ENCODE data around the gene LIPK. TPM values are rescaled to one million over a fixed set of nuclear protein-coding genes. Genes with fewer than 3 reads are reported as not detected.

Gene LIPK
- total and polyA plus RNA-seq, 2 donors from 2014 or later, result not detected

GRCh38 chr10:88786032-88786770 is 80.2 kb downstream of the LIPK start:
- Histone ChIP-seq H3K9ac (ENCODE audit: low read length in 3 of 3) (no peak overlapping the region), H3K9me3 (ENCODE audit: control insufficient read depth in 2 of 3, insufficient read depth in 1 of 3, low read length in 3 of 3) (no peaks in the 10 kb centered on the region), H3K27ac (ENCODE audit: low read depth in 2 of 2, low read length in 2 of 2) (no peak overlapping the region), H3K4me1 (ENCODE audit: control insufficient read depth in 2 of 3, insufficient read depth in 2 of 3, low read depth in 1 of 3, low read length in 3 of 3) (no peaks in the 10 kb centered on the region), H3K27me3 (ENCODE audit: control insufficient read depth, insufficient read depth, low read length) (no peaks in the 10 kb centered on the region), H3K4me3 (ENCODE audit: low read length in 3 of 3) (no peak overlapping the region), H3K36me3 (ENCODE audit: control insufficient read depth in 2 of 3, insufficient read depth in 3 of 3, low read length in 3 of 3) (no peaks in the 10 kb centered on the region)
- FAIRE-seq (no peak), DNase-seq (no peak)
- TF ChIP-seq CTCF (IDR thresholded peaks at IDR 0.05; ENCODE audit: borderline replicate concordance, extremely low read depth, insufficient read depth), result no peak
- intact Hi-C loops (cut with DNase I), result no loop called here

GRCh38 chr10:88787463-88787862 is 81.4 kb downstream of the LIPK start:
- H3K9ac ChIP-seq (ENCODE audit: low read length in 3 of 3), result no peak overlapping the region
- intact Hi-C loops (cut with DNase I), result no loop called here
- H3K4me1 ChIP-seq (ENCODE audit: control insufficient read depth in 2 of 3, insufficient read depth in 2 of 3, low read depth in 1 of 3, low read length in 3 of 3), result no peaks in the 10 kb centered on the region
- no peaks in the 10 kb centered on the region for H3K36me3 ChIP-seq (ENCODE audit: control insufficient read depth in 2 of 3, insufficient read depth in 3 of 3, low read length in 3 of 3)
- H3K9me3 ChIP-seq (ENCODE audit: control insufficient read depth in 2 of 3, insufficient read depth in 1 of 3, low read length in 3 of 3), result no peaks in the 10 kb centered on the region
- no peak overlapping the region for H3K27ac ChIP-seq (ENCODE audit: low read depth in 2 of 2, low read length in 2 of 2)
- no peak overlapping the region for H3K4me3 ChIP-seq (ENCODE audit: low read length in 3 of 3)
- no peaks in the 10 kb centered on the region for H3K27me3 ChIP-seq (ENCODE audit: control insufficient read depth, insufficient read depth, low read length)
- TF ChIP-seq CTCF (IDR thresholded peaks at IDR 0.05; ENCODE audit: borderline replicate concordance, extremely low read depth, insufficient read depth), result no peak
- no peak for DNase-seq
- no peak for FAIRE-seq

- intact Hi-C loops (cut with DNase I), result no loop called here
- Histone ChIP-seq H3K9me3 (ENCODE audit: control insufficient read depth in 2 of 3, insufficient read depth in 1 of 3, low read length in 3 of 3) (no peaks in the 10 kb centered on the region), H3K4me3 (ENCODE audit: low read length in 3 of 3) (no peak overlapping the region), H3K27me3 (ENCODE audit: control insufficient read depth, insufficient read depth, low read length) (no peaks in the 10 kb centered on the region), H3K4me1 (ENCODE audit: control insufficient read depth in 2 of 3, insufficient read depth in 2 of 3, low read depth in 1 of 3, low read length in 3 of 3) (no peaks in the 10 kb centered on the region), H3K9ac (ENCODE audit: low read length in 3 of 3) (no peak overlapping the region), H3K36me3 (ENCODE audit: control insufficient read depth in 2 of 3, insufficient read depth in 3 of 3, low read length in 3 of 3) (no peaks in the 10 kb centered on the region), H3K27ac (ENCODE audit: low read depth in 2 of 2, low read length in 2 of 2) (no peak overlapping the region)
- no peak for FAIRE-seq
- no peak for TF ChIP-seq CTCF (IDR thresholded peaks at IDR 0.05; ENCODE audit: borderline replicate concordance, extremely low read depth, insufficient read depth)
- no peak for DNase-seq
These were observed 82.9 kb downstream of the LIPK start for GRCh38 chr10:88788924-88789323.

Measured in kidney (tissue), 14 donors.